ELR (cell line): Measurements from ENCODE around the gene CPA2.
A peak's percentile ranks its signal among the peaks of the same experiment; 100 is the strongest.
"Not testable (repeated sequence)": the region's sequence is repeated elsewhere in the genome, so short reads cannot be mapped to it uniquely, and the experiment has no call there.

Experiments used
- DNase-seq: peaks from one replicate; pipeline ENCODE4 v3.0.0-alpha.2; 2015; ENCODE audit warnings: low read depth

CPA2 gene

GRCh38 chr7:130266258-130266960 is at the start of gene CPA2:
TSS of gene CPA2 (plus strand) at chr7:130266863. CDS start at chr7:130266882, 19 bp downstream.
- peak; percentile 55 for DNase-seq

- DNase-seq = no peak
Measured at GRCh38 chr7:130218806-130219620, 47.6 kb upstream of the CPA2 start.

- no peak for DNase-seq
Measured at GRCh38 chr7:130219871-130220270, 46.8 kb upstream of the CPA2 start.

GRCh38 chr7:130221746-130222145 is 44.9 kb upstream of the CPA2 start:
- DNase-seq = no peak

- DNase-seq = no peak
Measured at GRCh38 chr7:130223646-130224045, 43.0 kb upstream of the CPA2 start.

- no peak for DNase-seq
Measured at GRCh38 chr7:130224210-130224609, 42.5 kb upstream of the CPA2 start.

- DNase-seq = peak; percentile 52
Measured at GRCh38 chr7:130224923-130225322, 41.7 kb upstream of the CPA2 start.

- DNase-seq = no peak
Measured at GRCh38 chr7:130226333-130226732, 40.3 kb upstream of the CPA2 start.

- DNase-seq = no peak
Measured at GRCh38 chr7:130227883-130228575, 38.6 kb upstream of the CPA2 start.

- no peak for DNase-seq
Measured at GRCh38 chr7:130228840-130229502, 37.7 kb upstream of the CPA2 start.

- DNase-seq = not testable (repeated sequence)
Measured at GRCh38 chr7:130229981-130230380, 36.7 kb upstream of the CPA2 start.

GRCh38 chr7:130231792-130232191 is 34.9 kb upstream of the CPA2 start:
- DNase-seq = no peak

- no peak for DNase-seq
Measured at GRCh38 chr7:130232209-130232608, 34.5 kb upstream of the CPA2 start.

- no peak for DNase-seq
Measured at GRCh38 chr7:130234078-130234477, 32.6 kb upstream of the CPA2 start.

GRCh38 chr7:130236361-130236760 is 30.3 kb upstream of the CPA2 start:
- not testable (repeated sequence) for DNase-seq

GRCh38 chr7:130240240-130240639 is 26.4 kb upstream of the CPA2 start:
- no peak for DNase-seq

- DNase-seq = peak; percentile 82
Measured at GRCh38 chr7:130242198-130243014, 24.3 kb upstream of the CPA2 start.

- DNase-seq = peak; percentile 10
Measured at GRCh38 chr7:130243486-130243885, 23.2 kb upstream of the CPA2 start.

GRCh38 chr7:130246491-130246890 is 20.2 kb upstream of the CPA2 start:
- DNase-seq = not testable (repeated sequence)

- DNase-seq = not testable (repeated sequence)
Measured at GRCh38 chr7:130248842-130249241, 17.8 kb upstream of the CPA2 start.

GRCh38 chr7:130249626-130250025 is 17.0 kb upstream of the CPA2 start:
- DNase-seq = not testable (repeated sequence)
